Limb (tissue), 2 donors: ENCODE results near the gene MLANA.
"Not testable (repeated sequence)": the region's sequence is repeated elsewhere in the genome, so short reads cannot be mapped to it uniquely, and the experiment has no call there.

Source experiments
- DNase-seq, 2 donors: peaks; one replicate each; pipeline ENCODE4 v3.0.0-alpha.2; 2016; ENCODE audit errors: extremely low spot score in 2 of 2

The MLANA gene

GRCh38 chr9:5869315-5870019, 21.2 kb upstream of the MLANA start:
- no peak for DNase-seq

- no peak for DNase-seq
These were observed 20.7 kb upstream of the MLANA start for GRCh38 chr9:5870020-5870339.

GRCh38 chr9:5870691-5871090, 20.0 kb upstream of the MLANA start:
- no peak for DNase-seq

- no peak for DNase-seq
These were observed 18.9 kb upstream of the MLANA start for GRCh38 chr9:5871785-5872184.

- no peak for DNase-seq
These were observed 18.2 kb upstream of the MLANA start for GRCh38 chr9:5872511-5872910.

- DNase-seq, result no peak
These were observed 17.2 kb upstream of the MLANA start for GRCh38 chr9:5873439-5873838.

GRCh38 chr9:5874048-5874447, 16.6 kb upstream of the MLANA start:
- DNase-seq, result no peak

- no peak for DNase-seq
These were observed 14.7 kb upstream of the MLANA start for GRCh38 chr9:5876026-5876425.

- DNase-seq, result no peak
These were observed 14.0 kb upstream of the MLANA start for GRCh38 chr9:5876711-5877110.

- no peak for DNase-seq
These were observed 11.1 kb upstream of the MLANA start for GRCh38 chr9:5879419-5880181.

GRCh38 chr9:5882244-5883012, 8.3 kb upstream of the MLANA start:
- not testable (repeated sequence) for DNase-seq

- no peak for DNase-seq
These were observed 6.5 kb upstream of the MLANA start for GRCh38 chr9:5884191-5884590.

- DNase-seq, result peak; percentile 44 to 87
These were observed 4.4 kb upstream of the MLANA start for GRCh38 chr9:5886114-5886939.

GRCh38 chr9:5892456-5893133, 1.9 kb downstream of the MLANA start:
- no peak for DNase-seq

- DNase-seq, result no peak
These were observed 2.4 kb downstream of the MLANA start for GRCh38 chr9:5893134-5893505.

GRCh38 chr9:5893591-5894236, 3.0 kb downstream of the MLANA start:
- no peak for DNase-seq

GRCh38 chr9:5894237-5894959, 3.7 kb downstream of the MLANA start:
- no peak for DNase-seq

- DNase-seq, result no peak
These were observed 5.1 kb downstream of the MLANA start for GRCh38 chr9:5895782-5896181.

- no peak for DNase-seq
These were observed 6.2 kb downstream of the MLANA start for GRCh38 chr9:5896863-5897262.

GRCh38 chr9:5897851-5898250, 7.2 kb downstream of the MLANA start:
- no peak for DNase-seq
